H1 (cell line): ENCODE results near the gene ZNF524. TPM values are rescaled to one million over a fixed set of nuclear protein-coding genes. Genes with fewer than 3 reads are reported as not detected.

Experiments used
- FOSL1 ChIP-seq: IDR thresholded peaks from 2 replicates; pipeline ENCODE4 v1.6.1; 2011; ENCODE audit warnings: mild to moderate bottlenecking, low read depth, low read length, moderate library complexity; ENCODE audit not compliant: insufficient read depth
- PHF8 ChIP-seq: fragments of 200-600 bp; sonication (generic); conservative IDR thresholded peaks from 2 replicates; pipeline ENCODE4 v1.7.1; 2012; ENCODE audit warnings: low read depth, mild to moderate bottlenecking, inconsistent platforms, low read length, moderate library complexity
- ZNF274 ChIP-seq: IDR thresholded peaks from 2 replicates; pipeline ENCODE4 v1.7.0; 2012; ENCODE audit warnings: low read length, borderline replicate concordance; ENCODE audit errors: extremely low read depth
- polyA plus RNA-seq, 7 experiments: library from polyadenylated mRNA; depleted of rRNA in 3 of 7; stranded (reverse) in 5 of 7; unstranded in 2 of 7; fragments of >200 nt in 5 of 7; fragments of 200-250 nt in 2 of 7; gene quantifications; 1 replicate in 5 of 7; 2 replicates in 1 of 7; 4 replicates in 1 of 7; pipeline versions ENCODE4 v1.2.1 to v1.2.3, GENCODE V29; 2011 to 2013; ENCODE audit warnings: missing spikeins in 2 of 7, mixed read lengths in 2 of 7
- total RNA-seq: library from RNA; stranded (reverse); fragmentation: NEBNext Ultra II Directional; extraction: Animal tissue kit (Norgen Biotek cat#: 25700); gene quantifications from 2 replicates; pipeline ENCODE4 v1.2.1, GENCODE V29; 2021

ZNF524 gene
- total and polyA plus RNA-seq, 2 of the 8 experiments (the other 6 are each of a cell fraction or from before 2014, with no cell fraction given), result 4.4 to 4.7 TPM

GRCh38 chr19:55578031-55578760 lies 21.9 kb upstream of the ZNF524 start (continued):
- TF ChIP-seq PHF8 (no peak), ZNF274 (no peak), FOSL1 (no peak)
